ENCODE measurements around the gene RUSC2.

RUSC2 gene

DNA sequence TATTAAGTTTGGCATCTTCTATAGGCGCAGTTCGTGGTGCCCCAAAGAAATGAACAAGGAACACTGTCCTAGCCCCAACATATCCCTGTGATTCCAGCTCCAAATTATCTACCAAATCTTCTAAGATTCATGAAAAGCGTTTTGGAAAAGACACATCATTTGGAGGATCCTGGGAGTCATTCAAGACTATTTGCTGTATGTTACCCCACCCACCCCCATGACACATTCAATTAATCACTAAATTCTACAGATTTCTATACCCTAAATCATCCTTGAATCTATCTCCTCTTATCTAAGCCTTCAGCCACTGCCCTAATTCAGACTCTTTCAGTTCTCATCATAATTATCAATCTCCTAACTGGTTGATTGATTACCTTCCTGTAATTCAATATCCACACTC is 5.5 kb upstream of the RUSC2 start:
- no peak overlapping the region for H3K4me3 ChIP-seq (replicated peaks; ENCODE audit: insufficient read depth, low read length)
- no peaks in the 10 kb centered on the region for H3K27me3 ChIP-seq (ENCODE audit: insufficient read depth, poor library complexity, severe bottlenecking)
- TF ChIP-seq SPI1 (IDR thresholded peaks at IDR 0.05; ENCODE audit: borderline replicate concordance, low read depth) (no peak), POLR2AphosphoS5 (IDR thresholded peaks at IDR 0.05; ENCODE audit: low read depth) (no peak), GABPA (IDR thresholded peaks at IDR 0.05; ENCODE audit: low read depth) (no peak)
- TF ChIP-seq, protein P1, sequence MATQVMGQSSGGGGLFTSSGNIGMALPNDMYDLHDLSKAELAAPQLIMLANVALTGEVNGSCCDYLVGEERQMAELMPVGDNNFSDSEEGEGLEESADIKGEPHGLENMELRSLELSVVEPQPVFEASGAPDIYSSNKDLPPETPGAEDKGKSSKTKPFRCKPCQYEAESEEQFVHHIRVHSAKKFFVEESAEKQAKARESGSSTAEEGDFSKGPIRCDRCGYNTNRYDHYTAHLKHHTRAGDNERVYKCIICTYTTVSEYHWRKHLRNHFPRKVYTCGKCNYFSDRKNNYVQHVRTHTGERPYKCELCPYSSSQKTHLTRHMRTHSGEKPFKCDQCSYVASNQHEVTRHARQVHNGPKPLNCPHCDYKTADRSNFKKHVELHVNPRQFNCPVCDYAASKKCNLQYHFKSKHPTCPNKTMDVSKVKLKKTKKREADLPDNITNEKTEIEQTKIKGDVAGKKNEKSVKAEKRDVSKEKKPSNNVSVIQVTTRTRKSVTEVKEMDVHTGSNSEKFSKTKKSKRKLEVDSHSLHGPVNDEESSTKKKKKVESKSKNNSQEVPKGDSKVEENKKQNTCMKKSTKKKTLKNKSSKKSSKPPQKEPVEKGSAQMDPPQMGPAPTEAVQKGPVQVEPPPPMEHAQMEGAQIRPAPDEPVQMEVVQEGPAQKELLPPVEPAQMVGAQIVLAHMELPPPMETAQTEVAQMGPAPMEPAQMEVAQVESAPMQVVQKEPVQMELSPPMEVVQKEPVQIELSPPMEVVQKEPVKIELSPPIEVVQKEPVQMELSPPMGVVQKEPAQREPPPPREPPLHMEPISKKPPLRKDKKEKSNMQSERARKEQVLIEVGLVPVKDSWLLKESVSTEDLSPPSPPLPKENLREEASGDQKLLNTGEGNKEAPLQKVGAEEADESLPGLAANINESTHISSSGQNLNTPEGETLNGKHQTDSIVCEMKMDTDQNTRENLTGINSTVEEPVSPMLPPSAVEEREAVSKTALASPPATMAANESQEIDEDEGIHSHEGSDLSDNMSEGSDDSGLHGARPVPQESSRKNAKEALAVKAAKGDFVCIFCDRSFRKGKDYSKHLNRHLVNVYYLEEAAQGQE (IDR thresholded peaks at IDR 0.05; ENCODE audit: insufficient replicate concordance, low read depth): no peak
- TF ChIP-seq, protein P2, sequence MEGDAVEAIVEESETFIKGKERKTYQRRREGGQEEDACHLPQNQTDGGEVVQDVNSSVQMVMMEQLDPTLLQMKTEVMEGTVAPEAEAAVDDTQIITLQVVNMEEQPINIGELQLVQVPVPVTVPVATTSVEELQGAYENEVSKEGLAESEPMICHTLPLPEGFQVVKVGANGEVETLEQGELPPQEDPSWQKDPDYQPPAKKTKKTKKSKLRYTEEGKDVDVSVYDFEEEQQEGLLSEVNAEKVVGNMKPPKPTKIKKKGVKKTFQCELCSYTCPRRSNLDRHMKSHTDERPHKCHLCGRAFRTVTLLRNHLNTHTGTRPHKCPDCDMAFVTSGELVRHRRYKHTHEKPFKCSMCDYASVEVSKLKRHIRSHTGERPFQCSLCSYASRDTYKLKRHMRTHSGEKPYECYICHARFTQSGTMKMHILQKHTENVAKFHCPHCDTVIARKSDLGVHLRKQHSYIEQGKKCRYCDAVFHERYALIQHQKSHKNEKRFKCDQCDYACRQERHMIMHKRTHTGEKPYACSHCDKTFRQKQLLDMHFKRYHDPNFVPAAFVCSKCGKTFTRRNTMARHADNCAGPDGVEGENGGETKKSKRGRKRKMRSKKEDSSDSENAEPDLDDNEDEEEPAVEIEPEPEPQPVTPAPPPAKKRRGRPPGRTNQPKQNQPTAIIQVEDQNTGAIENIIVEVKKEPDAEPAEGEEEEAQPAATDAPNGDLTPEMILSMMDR (IDR thresholded peaks at IDR 0.05; ENCODE audit: insufficient read depth, low read length): no peak
- no peak for DNase-seq (ENCODE audit: low read depth in 1 of 2, low spot score in 1 of 2)
- H3K27ac ChIP-seq (replicated peaks): no peak overlapping the region

- Histone ChIP-seq H3K4me3 (replicated peaks; ENCODE audit: insufficient read depth, low read length) (no peak overlapping the region), H3K27ac (replicated peaks) (no peak overlapping the region), H3K27me3 (ENCODE audit: insufficient read depth, poor library complexity, severe bottlenecking) (no peaks in the 10 kb centered on the region)
- DNase-seq (ENCODE audit: low read depth in 1 of 2, low spot score in 1 of 2): no peak
- TF ChIP-seq, protein P1 (IDR thresholded peaks at IDR 0.05; ENCODE audit: insufficient replicate concordance, low read depth): no peak
- TF ChIP-seq GABPA (IDR thresholded peaks at IDR 0.05; ENCODE audit: low read depth): no peak
- TF ChIP-seq, protein P2 (IDR thresholded peaks at IDR 0.05; ENCODE audit: insufficient read depth, low read length): no peak
Observed at GRCh38 chr9:35487081-35487480, 2.8 kb upstream of the RUSC2 start.

DNA sequence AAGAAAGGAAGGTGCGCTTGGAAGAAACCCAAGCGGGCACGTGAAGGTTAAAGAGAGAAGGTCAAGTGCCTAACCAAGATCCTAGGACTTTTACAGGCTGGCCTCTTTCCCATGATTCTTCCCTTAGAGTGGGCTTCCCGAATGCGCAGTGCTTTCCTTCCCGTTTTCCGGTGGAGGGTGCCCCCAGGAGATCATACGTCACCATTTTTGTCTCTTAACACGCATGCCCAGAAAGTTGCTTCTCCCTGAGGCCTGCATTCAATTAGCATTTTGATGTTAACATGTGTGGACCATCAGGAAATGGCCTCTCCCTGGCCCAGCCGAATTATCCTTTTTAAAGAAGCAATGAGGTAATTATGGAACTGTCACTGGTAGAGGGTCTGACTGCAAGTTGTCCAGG is 1.9 kb upstream of the RUSC2 start:
- TF ChIP-seq POLR2AphosphoS5 (IDR thresholded peaks at IDR 0.05; ENCODE audit: low read depth) (no peak), GABPA (IDR thresholded peaks at IDR 0.05; ENCODE audit: low read depth) (no peak)
- TF ChIP-seq, protein P1 (IDR thresholded peaks at IDR 0.05; ENCODE audit: insufficient replicate concordance, low read depth): no peak
- TF ChIP-seq, protein P2 (IDR thresholded peaks at IDR 0.05; ENCODE audit: insufficient read depth, low read length): no peak
- Histone ChIP-seq H3K27ac (replicated peaks) (no peak overlapping the region), H3K27me3 (ENCODE audit: insufficient read depth, poor library complexity, severe bottlenecking) (no peaks in the 10 kb centered on the region), H3K4me3 (replicated peaks; ENCODE audit: insufficient read depth, low read length) (no peak overlapping the region)
- no peak for DNase-seq (ENCODE audit: low read depth in 1 of 2, low spot score in 1 of 2)
